HG02759 (cell line): ENCODE data around the gene ATPAF1.
"Not testable (repeated sequence)": the region's sequence is repeated elsewhere in the genome, so short reads cannot be mapped to it uniquely, and the experiment has no call there.

Experiments used
- ATAC-seq: cut with Tn5 transposase; IDR thresholded peaks from one replicate; pipeline ENCODE4 v1.9.1; 2021; ENCODE audit warnings: mild to moderate bottlenecking, moderate library complexity; ENCODE audit not compliant: unreplicated experiment

ATPAF1 gene

GRCh38 chr1:46681333-46682034, 13.3 kb upstream of the ATPAF1 start:
- no peak for ATAC-seq

DNA sequence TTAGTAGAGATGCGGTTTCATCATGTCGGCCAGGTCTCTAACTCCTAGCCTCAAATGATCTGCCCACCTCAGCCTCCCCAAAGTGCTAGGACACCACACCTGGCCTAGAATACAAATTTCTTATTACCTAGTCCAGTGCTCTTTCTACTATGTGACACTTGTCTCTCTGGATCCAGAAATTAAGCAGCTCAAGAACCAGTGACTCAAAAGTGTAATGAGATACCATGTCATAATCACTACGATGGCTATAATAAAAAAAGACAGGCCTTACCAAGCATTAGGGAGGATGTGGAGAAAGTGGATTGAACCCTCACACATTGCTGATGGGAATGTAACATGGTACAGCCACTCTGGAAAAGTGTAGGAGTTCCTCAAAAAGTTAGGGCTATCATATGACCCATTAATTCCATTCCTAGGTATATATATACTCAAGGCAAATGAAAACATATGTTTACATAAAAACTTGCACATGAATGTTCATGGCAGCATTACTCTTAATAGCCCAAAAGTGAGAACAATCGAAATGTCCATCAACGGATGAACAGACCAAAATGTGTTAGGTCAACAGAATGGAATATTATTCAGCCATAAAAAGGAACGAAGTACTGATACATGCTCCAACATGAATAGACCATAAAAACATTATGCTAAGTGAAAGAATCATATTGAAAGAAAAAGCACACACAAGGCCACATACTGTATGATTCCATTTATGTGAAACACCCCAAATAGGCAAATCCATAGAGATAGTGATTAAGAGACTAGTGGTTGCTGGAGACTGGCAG, 11.8 kb upstream of the ATPAF1 start:
- ATAC-seq = no peak

- no peak for ATAC-seq
These were observed 9.2 kb upstream of the ATPAF1 start for GRCh38 chr1:46677339-46677738.

DNA sequence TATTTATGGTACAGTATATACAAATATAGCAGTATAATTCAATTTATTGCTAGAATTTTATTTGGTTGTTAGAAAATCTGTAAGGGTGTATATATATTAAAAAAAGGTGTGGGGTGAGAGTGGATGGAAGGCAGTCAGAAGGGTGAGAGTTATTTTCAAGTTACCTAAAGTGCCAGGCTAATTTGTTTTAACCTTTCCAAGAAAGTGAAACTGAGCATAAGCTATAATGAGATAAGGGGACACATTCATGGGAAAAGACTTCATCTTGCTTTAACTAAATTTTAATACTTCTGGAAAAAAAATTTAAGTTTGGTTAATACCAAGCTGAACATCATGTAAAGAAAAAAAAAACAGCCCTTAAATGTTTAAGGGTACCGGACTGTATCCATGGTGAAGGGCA, 8.4 kb upstream of the ATPAF1 start:
- no peak for ATAC-seq

GRCh38 chr1:46675549-46676314, 7.6 kb upstream of the ATPAF1 start:
- ATAC-seq = peak; percentile 64

DNA sequence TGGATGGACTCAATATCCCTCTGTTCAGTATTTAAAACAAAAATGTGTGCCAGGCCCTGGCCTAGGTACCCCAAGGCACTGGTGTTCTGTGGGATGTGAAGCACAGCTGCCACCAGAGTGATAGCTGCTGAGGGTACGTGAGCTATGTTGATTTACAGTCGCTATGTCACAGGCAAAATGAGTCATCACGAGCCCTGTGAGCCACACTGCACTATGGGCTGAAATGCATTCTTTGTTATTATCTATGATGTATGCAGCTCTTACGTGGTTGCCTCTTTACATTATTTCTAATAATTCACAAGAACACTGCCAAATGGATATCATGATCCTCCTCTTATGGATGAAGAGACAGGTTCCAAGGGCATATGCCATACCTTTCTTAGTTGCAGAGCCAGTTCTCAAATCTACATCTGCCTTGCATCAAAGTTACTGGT, 5.6 kb upstream of the ATPAF1 start:
- no peak for ATAC-seq

- ATAC-seq = no peak
These were observed 4.5 kb upstream of the ATPAF1 start for GRCh38 chr1:46672696-46673095.

- ATAC-seq = no peak
These were observed 3.4 kb upstream of the ATPAF1 start, which contains the start of gene TEX38 for GRCh38 chr1:46671554-46671953. TEX38 (plus strand) TSS chr1:46671854; CDS start chr1:46671935, 81 bp downstream.

DNA sequence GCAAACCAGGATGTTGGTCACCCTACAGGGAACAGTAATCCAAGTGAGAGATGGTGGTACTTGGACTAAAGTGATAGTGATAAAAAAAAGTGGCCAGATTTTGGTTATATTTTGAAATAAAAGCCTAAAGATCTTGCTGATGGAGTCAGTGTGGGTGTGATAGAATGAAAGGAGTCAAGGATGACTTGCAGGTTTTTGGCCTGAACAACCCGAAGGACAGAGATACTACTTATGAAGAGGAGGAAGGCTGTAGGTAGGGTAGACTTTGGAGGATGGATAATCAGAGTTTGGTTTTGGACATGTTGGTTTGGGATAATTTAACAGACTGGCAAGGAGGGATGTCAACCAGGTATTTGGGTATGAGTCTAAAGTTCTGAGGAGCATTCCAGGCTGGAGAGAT, 2.0 kb upstream of the ATPAF1 start:
- no peak for ATAC-seq

DNA sequence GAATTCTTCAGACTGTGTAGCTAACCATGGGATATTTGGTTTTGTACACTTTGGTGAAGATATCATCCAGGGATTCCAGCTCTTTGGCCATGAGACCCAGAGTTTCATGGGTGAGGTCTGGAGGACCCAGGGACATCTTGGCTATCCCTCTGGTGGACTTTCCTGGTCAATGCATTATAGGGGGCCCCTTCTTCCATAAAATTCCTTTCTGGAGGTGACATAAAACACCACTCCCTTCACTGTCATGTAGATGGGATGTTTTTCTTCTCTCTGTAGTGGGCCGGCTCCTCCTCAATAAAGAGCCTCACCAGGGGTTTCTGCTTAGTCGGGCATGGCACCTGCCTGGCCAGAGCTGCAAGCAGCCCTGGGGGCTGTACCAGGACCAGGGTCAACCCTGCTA, 2.2 kb downstream of the ATPAF1 start:
- ATAC-seq = no peak

DNA sequence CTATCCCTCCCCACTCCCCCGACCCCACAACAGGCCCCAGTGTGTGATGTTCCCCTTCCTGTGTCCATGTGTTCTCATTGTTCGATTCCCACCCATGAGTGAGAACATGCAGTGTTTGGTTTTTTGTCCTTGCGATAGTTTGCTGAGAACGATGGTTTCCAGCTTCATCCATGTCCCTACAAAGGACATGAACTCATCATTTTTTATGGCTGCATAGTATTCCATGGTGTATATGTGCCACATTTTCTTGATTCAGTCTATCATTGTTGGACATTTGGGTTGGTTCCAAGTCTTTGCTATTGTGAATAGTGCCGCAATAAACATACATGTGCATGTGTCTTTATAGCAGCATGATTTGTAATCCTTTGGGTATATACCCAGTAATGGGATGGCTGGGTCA, 5.2 kb downstream of the ATPAF1 start:
- not testable (repeated sequence) for ATAC-seq

DNA sequence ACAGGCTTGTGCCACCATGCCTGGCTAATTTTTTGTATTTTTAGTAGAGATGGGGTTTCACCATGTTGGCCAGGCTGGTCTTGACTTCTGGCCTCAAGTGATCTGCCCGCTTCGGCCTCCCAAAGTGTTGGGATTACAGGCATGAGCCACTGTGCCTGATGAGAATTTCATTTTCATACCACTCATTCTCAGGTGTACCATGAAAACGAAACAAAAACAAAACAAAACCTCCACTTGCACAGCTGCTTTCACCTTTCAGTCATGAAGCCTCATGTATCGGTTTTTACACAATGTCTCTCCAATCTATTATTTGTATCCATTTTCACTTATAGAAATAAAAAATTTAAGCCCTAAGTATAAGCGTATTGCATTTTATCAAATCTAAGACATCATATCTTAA, 8.0 kb downstream of the ATPAF1 start:
- peak; percentile 44 for ATAC-seq

DNA sequence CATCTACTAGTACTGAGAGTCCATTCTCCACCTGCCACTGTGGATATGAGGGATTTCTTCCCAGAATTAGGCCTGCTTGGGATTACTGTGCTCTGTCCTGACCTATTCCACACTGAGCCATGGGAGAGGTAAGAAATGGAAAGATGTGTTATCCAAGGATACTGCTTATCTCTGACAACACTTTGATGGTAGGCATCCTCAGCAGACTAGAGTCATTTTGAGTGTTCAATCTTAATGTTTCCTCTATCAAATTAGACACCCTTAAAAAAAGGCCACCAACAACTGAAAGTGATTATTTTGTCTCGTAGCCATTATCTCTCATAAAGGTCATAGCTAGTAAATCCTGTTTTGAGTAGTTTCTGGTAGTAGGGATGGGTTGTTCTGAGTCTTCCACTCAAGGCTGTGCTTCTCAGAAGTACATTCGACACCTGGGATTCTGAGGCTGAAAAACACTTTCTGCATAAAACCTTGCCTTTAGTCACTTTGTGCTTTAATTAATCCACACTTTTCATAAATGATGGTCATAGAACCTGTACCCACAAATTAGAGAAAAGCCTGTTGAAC, 8.8 kb downstream of the ATPAF1 start:
- ATAC-seq = no peak

- ATAC-seq = no peak
These were observed 10.4 kb downstream of the ATPAF1 start for GRCh38 chr1:46657775-46658174.

GRCh38 chr1:46656643-46657042, 11.5 kb downstream of the ATPAF1 start:
- ATAC-seq = no peak

- no peak for ATAC-seq
These were observed 12.3 kb downstream of the ATPAF1 start for GRCh38 chr1:46655848-46656247.

GRCh38 chr1:46654698-46655097, 13.5 kb downstream of the ATPAF1 start:
- not testable (repeated sequence) for ATAC-seq

DNA sequence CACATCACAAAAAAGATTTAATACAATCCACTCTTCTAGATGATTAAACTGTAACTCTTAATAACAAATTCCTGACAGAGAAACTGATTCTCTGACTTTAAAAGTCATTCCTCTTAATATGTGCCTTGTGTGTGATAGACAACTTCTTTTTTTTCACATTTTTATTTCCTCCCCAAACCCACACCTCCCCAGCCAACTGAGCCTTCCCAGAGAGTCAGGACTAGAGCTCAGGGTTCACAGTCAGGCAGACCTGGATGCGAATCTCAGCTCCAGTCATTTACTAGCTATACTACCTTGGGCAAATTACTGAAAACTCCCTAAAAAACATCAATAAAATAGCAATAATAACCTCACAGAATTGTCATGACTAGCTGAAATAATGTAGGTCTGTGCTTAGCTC, 14.2 kb downstream of the ATPAF1 start:
- ATAC-seq = no peak

DNA sequence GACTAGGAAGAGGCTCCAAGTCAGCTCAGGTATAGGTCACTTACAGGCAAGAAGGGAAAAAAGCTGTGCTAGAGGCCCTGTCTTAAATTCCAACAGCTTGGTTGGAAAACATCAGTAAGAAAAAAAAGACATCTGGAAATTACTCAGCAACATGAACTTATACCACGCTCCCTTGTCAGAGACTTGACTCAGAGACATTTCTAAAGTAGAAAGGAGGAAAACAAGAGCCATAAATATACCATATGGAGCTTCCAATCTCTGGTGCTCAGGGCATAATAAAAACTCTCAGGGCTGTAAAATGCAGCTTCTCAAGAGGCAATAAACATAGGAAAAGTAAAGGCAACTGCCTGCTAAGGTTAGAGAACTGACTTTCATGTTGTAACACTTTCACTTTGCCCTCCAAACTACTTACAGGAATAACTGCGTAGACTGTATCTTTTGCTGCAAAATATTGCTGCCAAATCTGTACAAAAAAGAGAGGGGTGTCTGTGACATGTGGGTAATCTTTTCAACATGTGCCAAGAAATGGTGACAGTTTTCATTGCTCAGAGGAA, 14.7 kb downstream of the ATPAF1 start:
- no peak for ATAC-seq

DNA sequence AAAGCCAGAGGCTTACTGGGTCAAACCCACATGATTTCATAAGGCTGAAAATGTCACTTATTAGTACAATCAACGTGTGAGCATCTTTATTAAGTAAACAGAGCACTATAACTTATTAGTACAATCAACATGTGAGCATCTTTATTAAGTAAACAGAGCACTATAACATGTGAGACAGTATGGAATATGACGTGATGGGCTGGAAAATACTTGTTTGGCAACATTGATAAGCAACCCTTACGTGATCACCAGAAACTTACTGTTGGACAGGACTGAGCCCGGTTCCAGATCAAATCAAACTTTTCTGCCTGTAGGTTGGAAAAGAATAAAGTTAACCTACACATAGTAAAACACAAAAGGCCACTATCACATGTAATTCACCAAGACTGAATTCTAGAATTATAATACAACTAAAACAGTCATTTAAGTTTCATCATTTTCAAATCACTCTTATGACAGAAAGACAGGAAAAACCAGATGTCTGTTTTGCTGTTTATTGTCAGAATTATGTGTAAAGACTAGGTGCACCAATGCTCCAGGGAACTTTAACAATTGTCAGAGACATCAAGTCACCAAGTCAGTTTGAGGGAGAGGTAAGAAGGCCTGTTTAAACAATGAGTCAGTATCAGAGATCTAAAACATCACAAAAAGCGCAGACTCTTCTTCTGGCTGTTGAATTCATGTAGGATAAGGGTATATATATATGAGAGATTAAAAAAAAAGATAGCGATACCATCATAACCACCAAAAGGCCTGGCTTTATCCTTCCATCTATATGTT, 15.7 kb downstream of the ATPAF1 start:
- ATAC-seq = no peak
